Progenitor cell of endocrine pancreas (in vitro differentiated cells): Measurements from ENCODE around the gene DHRS4L2. TPM values are rescaled to one million over a fixed set of nuclear protein-coding genes. Genes with fewer than 3 reads are reported as not detected.

Experiments used
- DNase-seq: peaks from one replicate; pipeline ENCODE4 v3.0.0; 2021; ENCODE audit warnings: low spot score; ENCODE audit not compliant: unreplicated experiment
- H3K27ac Mint-ChIP-seq: 2 replicates; pipeline ENCODE4 v1.8.0; 2021; ENCODE audit warnings: mild to moderate bottlenecking, moderate library complexity, mixed read lengths
- H3K27me3 Mint-ChIP-seq: 2 replicates; pipeline ENCODE4 v1.8.0; 2021; ENCODE audit warnings: mixed read lengths
- H3K36me3 Mint-ChIP-seq: 2 replicates; pipeline ENCODE4 v1.8.0; 2022; ENCODE audit warnings: mixed read lengths; ENCODE audit not compliant: insufficient read depth
- H3K4me1 Mint-ChIP-seq: 2 replicates; pipeline ENCODE4 v1.8.0; 2021; ENCODE audit warnings: low read depth, mixed read lengths
- H3K4me3 Mint-ChIP-seq: 2 replicates; pipeline ENCODE4 v1.8.0; 2021; ENCODE audit warnings: low read depth, mild to moderate bottlenecking, moderate library complexity, mixed read lengths
- H3K9me3 Mint-ChIP-seq: 2 replicates; pipeline ENCODE4 v1.8.0; 2021; ENCODE audit warnings: low read depth, mixed read lengths
- CTCF ChIP-seq: fragments of 200-600 bp; sonication (generic); IDR thresholded peaks from one replicate; pipeline ENCODE4 v1.5.0; 2021; ENCODE audit warnings: antibody characterized with exemption, mild to moderate bottlenecking; ENCODE audit not compliant: unreplicated experiment
- total RNA-seq: library from RNA; stranded (reverse); gene quantifications from 2 replicates; pipeline ENCODE4 v1.2.1, GENCODE V29; 2021

Gene DHRS4L2
- total RNA-seq, 1 donor from 2014 or later: 12.2 TPM

GRCh38 chr14:24054646-24055045, 65.9 kb downstream of the DHRS4L2 start:
- Mint-ChIP-seq H3K4me1 (peaks cover 12% of the 10 kb centered on the region), H3K36me3 (no peaks in the 10 kb centered on the region), H3K27ac (no peak overlapping the region), H3K9me3 (no peaks in the 10 kb centered on the region), H3K4me3 (peak overlapping the region; percentile 26), H3K27me3 (peaks cover 15% of the 10 kb centered on the region)
- no peak for TF ChIP-seq CTCF
- DNase-seq: no peak

Other genes with a start within 250 kb of the DHRS4L2 start
- 17.1 and 19.6 TPM in 2 replicates for gene DHRS4, start 35.2 kb upstream of the DHRS4L2 start, total RNA-seq
- 4.3 and 4.9 TPM in 2 replicates for gene CARMIL3, start 63.1 kb downstream of the DHRS4L2 start, total RNA-seq
- gene CPNE6, start 82.6 kb downstream of the DHRS4L2 start, total RNA-seq: not detected in 2 replicates
- gene PCK2, start 105.4 kb downstream of the DHRS4L2 start, total RNA-seq: 29.7 and 34.7 TPM in 2 replicates
- gene DCAF11, start 125.8 kb downstream of the DHRS4L2 start, total RNA-seq: 79.7 and 80.9 TPM in 2 replicates
- gene NRL, start 126.0 kb downstream of the DHRS4L2 start, total RNA-seq: 2.3 and 2.8 TPM in 2 replicates
- 1.7 and 1.9 TPM in 2 replicates for gene FITM1, start 141.7 kb downstream of the DHRS4L2 start, total RNA-seq
- 101 and 103 TPM in 2 replicates for gene PSME1, start 147.3 kb downstream of the DHRS4L2 start, total RNA-seq
- 22.8 and 22.9 TPM in 2 replicates for gene EMC9, start 152.7 kb downstream of the DHRS4L2 start, total RNA-seq
- 118 and 120 TPM in 2 replicates for gene PSME2, start 157.7 kb downstream of the DHRS4L2 start, total RNA-seq
- gene RNF31, start 158.6 kb downstream of the DHRS4L2 start, total RNA-seq: 99.3 and 104 TPM in 2 replicates
- 57.4 and 62.4 TPM in 2 replicates for gene IRF9, start 172.3 kb downstream of the DHRS4L2 start, total RNA-seq
- 380 and 408 TPM in 2 replicates for gene REC8, start 183.2 kb downstream of the DHRS4L2 start, total RNA-seq
- 54.9 and 56.4 TPM in 2 replicates for gene IPO4, start 199.9 kb downstream of the DHRS4L2 start, total RNA-seq
- gene TM9SF1, start 206.5 kb downstream of the DHRS4L2 start, total RNA-seq: 52.9 and 56.2 TPM in 2 replicates
- 0.29 TPM in 1 of 2 replicates, not detected in the other for gene TSSK4, start 216.8 kb downstream of the DHRS4L2 start, total RNA-seq
- gene CHMP4A, start 224.6 kb downstream of the DHRS4L2 start, total RNA-seq: 53.7 and 54.3 TPM in 2 replicates
- 15.2 and 17.7 TPM in 2 replicates for gene MDP1, start 227.1 kb downstream of the DHRS4L2 start, total RNA-seq
- 161 TPM in 2 replicates for gene NEDD8, start 243.4 kb downstream of the DHRS4L2 start, total RNA-seq
- 73.6 and 86.2 TPM in 2 replicates for gene GMPR2, start 244.0 kb downstream of the DHRS4L2 start, total RNA-seq